HuH-7.5 (cell line): Measurements from ENCODE around the gene MRGPRF.
A peak's percentile ranks its signal among the peaks of the same experiment; 100 is the strongest.

Source experiments
- DNase-seq: peaks from one replicate; pipeline ENCODE4 v3.0.0; 2011; ENCODE audit warnings: low spot score

The MRGPRF gene

GRCh38 chr11:69050592-69051380 lies 37.7 kb upstream of the MRGPRF start:
- peak; percentile 59 for DNase-seq

- DNase-seq = peak; percentile 83
Measured at GRCh38 chr11:69049490-69049867, 36.4 kb upstream of the MRGPRF start.

- DNase-seq = peak; percentile 100
Measured at GRCh38 chr11:69048694-69049489, 35.8 kb upstream of the MRGPRF start, which contains the start of gene TPCN2. Gene TPCN2, plus strand, starts transcription at chr11:69048932. Its CDS starts 66 bp downstream, at chr11:69048998.

- peak; percentile 48 for DNase-seq
Measured at GRCh38 chr11:69048031-69048693, 35.1 kb upstream of the MRGPRF start.

DNA sequence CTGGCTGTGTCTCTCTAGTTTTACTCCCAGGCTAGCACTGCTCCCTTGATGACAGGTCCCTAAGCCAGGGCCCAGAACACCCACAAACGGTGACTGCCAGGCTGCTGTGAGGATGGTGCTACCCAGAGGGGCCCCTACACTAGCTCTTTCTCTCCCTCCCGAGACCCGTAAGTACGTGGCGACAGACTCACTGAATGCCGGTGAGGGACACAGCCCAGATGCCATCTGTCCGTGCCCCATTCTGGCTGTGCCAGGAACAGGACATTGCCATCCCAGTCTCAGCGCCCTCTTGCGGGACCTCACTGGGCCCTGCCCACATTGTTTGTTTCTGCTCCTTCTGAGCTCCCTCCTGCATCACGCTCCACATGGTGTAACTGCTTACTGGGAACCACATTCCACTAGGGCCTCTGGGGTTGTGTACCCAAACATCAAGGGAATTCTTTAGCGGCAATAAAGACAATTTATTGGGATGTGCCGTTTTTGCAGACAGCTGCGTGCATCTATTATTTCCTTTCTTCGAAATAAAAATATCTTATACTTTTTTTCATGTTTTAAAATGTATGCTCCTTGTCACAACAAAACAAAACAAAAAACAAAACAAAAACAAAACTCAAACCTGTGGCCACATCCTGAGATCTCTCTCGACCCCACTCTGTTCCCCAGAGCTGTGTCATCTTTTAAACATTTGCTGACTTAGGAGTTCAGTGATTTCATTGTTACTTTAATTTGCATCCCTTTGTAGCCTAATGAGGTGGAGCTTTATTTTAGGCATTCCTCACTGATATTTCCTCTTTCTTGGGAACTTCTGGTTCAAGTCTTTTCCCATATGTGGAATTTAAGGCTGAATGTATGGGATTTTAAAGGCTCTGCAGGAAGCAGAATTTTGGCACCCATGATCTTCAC lies 31.3 kb upstream of the MRGPRF start:
- peak; percentile 80 for DNase-seq

- no peak for DNase-seq
Measured at GRCh38 chr11:69041516-69041915, 28.5 kb upstream of the MRGPRF start.

GRCh38 chr11:69040581-69041260 lies 27.7 kb upstream of the MRGPRF start:
- no peak for DNase-seq

DNA sequence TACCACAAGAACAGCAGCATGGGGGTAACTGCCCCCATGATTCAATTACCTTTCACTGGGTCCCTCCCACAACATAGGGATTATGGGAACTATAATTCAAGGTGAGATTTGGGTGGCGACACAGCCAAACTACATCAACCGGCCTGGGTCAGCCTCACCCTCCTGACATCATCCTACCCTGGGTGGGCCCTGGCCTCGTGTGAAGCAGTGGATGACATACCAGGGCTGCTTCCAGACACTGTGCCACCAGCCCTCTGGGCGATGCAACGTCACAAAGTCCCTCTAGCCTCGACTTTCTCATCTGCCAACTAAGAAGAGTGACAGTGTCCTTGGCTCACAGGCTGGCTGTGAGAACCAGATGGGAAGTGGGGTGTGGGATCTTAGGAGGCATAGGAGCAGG lies 27.0 kb upstream of the MRGPRF start:
- no peak for DNase-seq

GRCh38 chr11:69039501-69039900 lies 26.5 kb upstream of the MRGPRF start:
- DNase-seq = no peak

- DNase-seq = no peak
Measured at GRCh38 chr11:69037544-69037943, 24.5 kb upstream of the MRGPRF start.

DNA sequence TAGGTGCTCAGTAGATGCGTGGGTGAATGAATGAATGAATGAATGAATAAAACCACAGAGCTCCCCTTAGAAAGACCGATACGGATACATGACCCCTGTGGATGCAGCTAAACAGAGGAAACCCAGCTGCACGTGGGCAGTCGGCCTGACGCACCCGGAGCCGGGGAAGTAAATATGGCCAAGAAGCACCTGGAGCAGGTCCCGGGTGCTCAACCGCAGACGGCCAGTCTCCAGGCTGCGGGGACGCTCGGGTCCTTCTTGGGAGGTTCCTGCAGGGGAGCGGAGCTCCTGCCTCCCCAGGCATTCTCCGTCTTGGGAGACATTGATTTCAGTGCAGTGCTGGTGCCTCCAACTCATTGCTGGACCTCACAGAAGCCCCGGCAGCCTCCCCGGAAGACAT lies 24.0 kb upstream of the MRGPRF start:
- DNase-seq = no peak

DNA sequence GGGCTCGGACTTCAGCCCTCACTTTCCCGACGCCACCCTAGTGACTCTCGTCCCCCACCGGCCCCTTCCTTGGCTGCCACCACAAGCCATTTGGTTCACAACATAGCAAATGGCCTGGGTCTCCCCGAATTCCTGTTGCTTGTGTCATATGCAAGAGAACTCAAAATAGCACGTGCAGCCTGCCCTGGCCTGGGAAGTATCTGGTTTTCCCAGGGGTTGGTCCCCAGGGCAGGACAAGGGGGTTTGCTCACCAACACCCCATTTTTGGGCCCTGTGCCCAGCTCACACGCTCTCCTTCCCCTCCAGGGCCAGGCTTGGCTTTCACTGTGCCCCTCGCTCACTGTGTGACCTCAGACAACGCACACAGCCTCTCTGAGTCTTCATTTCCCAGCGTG lies 22.9 kb upstream of the MRGPRF start:
- no peak for DNase-seq

DNA sequence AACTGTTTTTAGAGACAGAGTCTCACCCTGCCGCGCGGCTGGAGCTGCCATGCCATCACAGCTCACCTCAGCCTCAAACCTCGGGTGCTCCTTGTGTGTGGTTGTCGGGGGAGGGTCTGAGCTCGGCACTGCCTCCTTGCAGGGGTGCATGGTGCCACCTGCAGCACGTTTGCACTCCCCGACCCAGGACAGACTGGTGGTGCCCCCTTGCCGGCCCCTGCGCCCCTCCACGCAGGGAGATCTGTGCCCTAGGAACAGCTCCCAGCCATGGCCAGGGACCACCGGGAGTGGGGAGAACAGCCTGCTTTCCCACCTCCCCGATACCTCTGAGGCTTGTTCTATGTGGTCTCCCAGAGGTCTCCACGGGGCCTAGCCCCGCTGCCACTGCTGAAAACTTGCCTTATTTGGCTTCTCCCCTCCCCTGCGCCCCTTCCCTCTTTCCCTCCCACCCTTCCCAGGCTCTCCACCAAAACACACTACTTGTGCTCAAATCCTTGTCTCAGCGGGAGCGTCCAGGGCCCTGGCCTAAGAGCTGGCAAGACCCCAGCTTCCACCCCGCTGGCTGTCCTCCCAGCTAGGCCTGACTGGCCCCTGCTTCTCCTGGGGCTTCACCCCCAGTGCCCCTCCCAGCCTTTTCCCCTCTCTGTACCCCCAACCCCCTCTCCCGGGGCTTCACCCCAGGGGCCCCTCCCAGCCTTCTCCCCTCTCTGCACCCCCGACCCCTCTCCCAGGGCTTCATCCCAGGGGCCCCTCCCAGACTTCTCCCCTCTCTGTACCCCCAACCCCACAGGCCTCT lies 22.3 kb upstream of the MRGPRF start:
- DNase-seq = no peak

GRCh38 chr11:69034123-69034867 lies 21.2 kb upstream of the MRGPRF start:
- DNase-seq = no peak

DNA sequence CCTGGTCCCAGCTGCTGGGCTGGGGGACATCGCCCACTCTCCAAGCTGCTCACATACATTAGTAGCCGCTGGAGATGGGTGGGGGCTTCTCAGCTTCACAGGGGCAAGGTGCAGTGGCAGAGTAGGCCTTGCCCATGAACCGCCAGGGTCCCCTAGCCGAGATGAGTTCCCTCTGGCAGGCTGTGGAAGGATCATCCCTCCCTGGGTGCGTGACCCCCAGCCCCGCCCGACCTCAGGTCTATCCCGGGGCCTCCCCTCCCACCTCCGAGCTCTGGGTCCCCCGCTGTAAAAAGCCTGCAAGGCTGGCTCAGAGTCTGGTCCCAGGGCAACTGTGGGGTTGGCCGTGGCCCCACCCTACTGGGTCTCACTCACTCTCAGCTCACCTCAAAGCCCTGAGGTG lies 20.4 kb upstream of the MRGPRF start:
- no peak for DNase-seq

GRCh38 chr11:69032833-69033232 lies 19.8 kb upstream of the MRGPRF start:
- DNase-seq = no peak

DNA sequence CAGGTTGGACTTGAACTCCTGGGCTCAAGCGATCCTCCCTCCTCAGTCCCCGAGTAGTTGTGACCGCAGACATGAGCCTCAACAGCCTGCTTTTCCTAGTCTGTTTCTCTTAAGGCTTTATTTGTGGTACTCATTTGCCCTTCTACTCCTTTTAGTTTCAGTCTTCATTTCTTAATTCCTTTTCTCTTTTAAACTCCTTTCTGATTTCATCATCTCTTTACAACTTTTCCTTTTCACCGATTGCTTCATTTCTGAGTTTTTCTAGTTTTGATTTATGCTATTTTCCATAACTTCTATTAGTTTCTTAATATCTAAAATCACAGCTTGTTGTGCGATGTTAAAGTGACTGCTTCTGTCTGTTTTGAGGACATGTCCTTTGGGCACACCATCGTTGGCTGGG lies 17.3 kb upstream of the MRGPRF start:
- DNase-seq = no peak

GRCh38 chr11:69027704-69028372 lies 14.8 kb upstream of the MRGPRF start:
- peak; percentile 98 for DNase-seq

- no peak for DNase-seq
Measured at GRCh38 chr11:69024509-69024908, 11.5 kb upstream of the MRGPRF start.
